HepG2 (cell line): ENCODE results near the gene ZNF248. TPM values are rescaled to one million over a fixed set of nuclear protein-coding genes. Genes with fewer than 3 reads are reported as not detected.

Experiments
- AGO2 ChIP-seq: fragments of 200-400 bp; formaldehyde crosslinking; optimal IDR thresholded peaks from 2 replicates; pipeline ENCODE3; 2017; ENCODE audit warnings: mild to moderate bottlenecking, low read depth, low read length, moderate library complexity
- BORCS8-MEF2B ChIP-seq: sonication (generic); formaldehyde crosslinking; IDR thresholded peaks from 2 replicates; pipeline ENCODE4 v1.8.0; 2022; ENCODE audit warnings: mild to moderate bottlenecking, missing genetic modification reagents
- CREB1 ChIP-seq, 2 experiments: fragments of 450-650 bp in 1 of 2; IDR thresholded peaks; 2 replicates each; pipeline ENCODE4 v1.6.1; 2016 to 2017; ENCODE audit warnings: control low read depth in 1 of 2, mild to moderate bottlenecking in 1 of 2, missing compliant biosample characterization in 1 of 2, missing genetic modification characterization in 1 of 2
- FOXO4 ChIP-seq: sonication (generic); formaldehyde crosslinking; conservative IDR thresholded peaks from 2 replicates; pipeline ENCODE4 v1.8.1; 2023; ENCODE audit warnings: missing genetic modification reagents
- GLI4 ChIP-seq: sonication (generic); formaldehyde crosslinking; IDR thresholded peaks from 2 replicates; pipeline ENCODE4 v1.5.1; 2020; ENCODE audit warnings: missing genetic modification reagents, mild to moderate bottlenecking, moderate library complexity, borderline replicate concordance
- HDAC2 ChIP-seq: sonication (generic); formaldehyde crosslinking; IDR thresholded peaks from 2 replicates; pipeline ENCODE4 v1.4.0; 2020; ENCODE audit warnings: missing genetic modification reagents
- HDAC6 ChIP-seq: fragments of 200-600 bp; sonication (generic); IDR thresholded peaks from 2 replicates; pipeline ENCODE4 v1.7.0; 2017; ENCODE audit warnings: mild to moderate bottlenecking, antibody characterized with exemption, low read length, low read depth
- HNRNPUL1 ChIP-seq: fragments of 200-400 bp; formaldehyde crosslinking; IDR thresholded peaks from 2 replicates; pipeline ENCODE4 v1.6.1; 2017; ENCODE audit warnings: low read depth, mild to moderate bottlenecking, low read length, moderate library complexity
- MYC ChIP-seq: sonication (generic); formaldehyde crosslinking; IDR thresholded peaks from 2 replicates; pipeline ENCODE4 v1.9.0; 2021; ENCODE audit warnings: missing genetic modification reagents, borderline replicate concordance
- NPAS2 ChIP-seq: sonication (generic); formaldehyde crosslinking; IDR thresholded peaks from 2 replicates; pipeline ENCODE4 v1.8.0; 2022; ENCODE audit warnings: mild to moderate bottlenecking, missing genetic modification reagents, borderline replicate concordance
- SALL2 ChIP-seq: sonication (generic); formaldehyde crosslinking; IDR thresholded peaks from 2 replicates; pipeline ENCODE4 v1.8.1; 2023; ENCODE audit warnings: mild to moderate bottlenecking, missing genetic modification reagents, inconsistent platforms
- WIZ ChIP-seq: sonication (generic); formaldehyde crosslinking; IDR thresholded peaks from 2 replicates; pipeline ENCODE4 v1.5.1; 2020; ENCODE audit warnings: mild to moderate bottlenecking, missing genetic modification reagents
- ZBTB46 ChIP-seq: sonication (generic); formaldehyde crosslinking; IDR thresholded peaks from 2 replicates; pipeline ENCODE4 v1.4.0; 2020; ENCODE audit warnings: mild to moderate bottlenecking, missing genetic modification reagents, borderline replicate concordance
- ZIK1 ChIP-seq: sonication (generic); formaldehyde crosslinking; IDR thresholded peaks from 2 replicates; pipeline ENCODE4 v1.5.0; 2020; ENCODE audit warnings: mild to moderate bottlenecking, low read depth, missing genetic modification reagents, borderline replicate concordance
- ZNF124 ChIP-seq: sonication (generic); formaldehyde crosslinking; IDR thresholded peaks from 2 replicates; pipeline ENCODE4 v1.4.0; 2020; ENCODE audit warnings: missing genetic modification reagents
- ZNF547 ChIP-seq: sonication (generic); formaldehyde crosslinking; IDR thresholded peaks from 2 replicates; pipeline ENCODE4 v1.5.1; 2020; ENCODE audit warnings: mild to moderate bottlenecking, missing genetic modification reagents
- ZNF562 ChIP-seq: sonication (generic); formaldehyde crosslinking; IDR thresholded peaks from 2 replicates; pipeline ENCODE4 v1.8.0; 2022; ENCODE audit warnings: missing genetic modification reagents, borderline replicate concordance
- ZNF609 ChIP-seq: sonication (generic); formaldehyde crosslinking; IDR thresholded peaks from 2 replicates; pipeline ENCODE4 v1.4.0; 2020; ENCODE audit warnings: mild to moderate bottlenecking, missing genetic modification reagents, borderline replicate concordance
- ZNF792 ChIP-seq: IDR thresholded peaks from 2 replicates; pipeline ENCODE4 v1.6.1; 2016
- polyA plus RNA-seq, 8 experiments: library from polyadenylated mRNA; depleted of rRNA in 3 of 8; stranded (reverse) in 7 of 8; unstranded in 1 of 8; fragments of >200 nt; fragmentation: Illumina TruSeq in 4 of 8; extraction: Trizol in 4 of 8; gene quantifications; 2 replicates each; pipeline versions ENCODE4 v1.2.1 to v1.2.3, GENCODE V29; 2011 to 2016; ENCODE audit warnings: low read depth in 4 of 8, missing spikeins in 1 of 8, mixed read lengths in 1 of 8; ENCODE audit not compliant: insufficient read depth in 1 of 8
- total RNA-seq, 5 experiments: library from RNA; depleted of rRNA; stranded (reverse); fragments of >200 nt; fragmentation: Illumina TruSeq; extraction: Trizol; gene quantifications; 2 replicates each; pipeline ENCODE4 v1.2.3, GENCODE V29; 2016; ENCODE audit warnings: low read depth in 1 of 5
- TF ChIP-seq, protein P1 (sequence below): sonication (generic); formaldehyde crosslinking; IDR thresholded peaks from 2 replicates; pipeline ENCODE4 v1.5.0; 2020; ENCODE audit warnings: missing genetic modification reagents, mild to moderate bottlenecking, borderline replicate concordance

Gene ZNF248
- total and polyA plus RNA-seq, 2 of the 13 experiments (the other 11 are each of a cell fraction or from before 2014, with no cell fraction given), result 12.8 to 13.3 TPM

DNA sequence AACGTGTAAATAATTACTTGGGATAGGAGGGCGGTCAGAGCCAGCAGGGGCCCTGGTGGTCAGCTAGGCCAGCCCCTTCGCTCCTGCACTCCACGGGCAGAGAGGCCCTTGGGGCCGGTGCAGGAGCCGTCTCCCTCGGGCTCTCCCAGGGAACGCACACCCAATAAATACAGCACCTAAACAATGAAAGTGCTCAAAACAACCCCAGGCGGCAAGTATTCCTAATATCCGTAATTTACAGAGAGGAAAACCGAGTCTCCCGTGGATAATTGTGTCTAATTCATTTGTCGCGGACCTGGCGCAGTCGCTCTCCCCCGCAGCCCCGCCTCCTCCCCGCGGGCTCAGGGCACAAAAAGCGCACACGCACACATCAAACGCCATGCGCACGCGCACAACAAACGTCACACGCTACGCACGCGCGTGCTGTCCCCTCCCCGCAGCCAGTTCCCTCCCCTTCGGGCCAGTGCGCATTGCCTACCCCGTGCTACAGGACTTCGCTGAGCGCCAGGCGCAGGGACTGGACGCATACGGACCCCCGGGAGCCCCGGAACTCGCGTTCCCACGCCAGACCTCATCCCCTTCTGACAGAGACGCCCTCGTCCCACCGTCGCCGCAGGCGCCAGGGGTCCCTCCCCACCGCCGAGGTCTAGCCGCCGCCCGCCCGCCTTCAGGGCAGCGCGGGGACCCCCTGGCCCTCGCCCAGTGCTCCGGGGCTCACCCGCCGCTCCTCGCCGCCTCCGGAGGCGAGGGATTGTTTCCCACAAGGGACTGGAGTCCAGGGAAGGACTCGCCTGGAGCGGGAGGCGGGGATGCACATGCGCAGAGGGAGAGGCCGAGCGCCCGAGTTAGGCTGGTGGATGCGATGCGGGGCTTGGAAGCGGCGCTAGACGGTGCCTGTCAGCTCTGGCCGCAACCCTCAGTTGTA, at the start of gene ZNF248 (continued):
- TF ChIP-seq HDAC2 (CRISPR knock-in tag) (peak; percentile 68; the same call in 1 of the 2 replicates), GLI4 (peak; percentile 85; the same call in 1 of the 2 replicates), ZNF609 (CRISPR knock-in tag) (peak; percentile 61), ZBTB46 (CRISPR knock-in tag) (no peak), FOXO4 (CRISPR knock-in tag) (0 out of 2 replicates have a peak, but pooled peaks have one; percentile 81), HNRNPUL1 (no peak), NPAS2 (no peak), ZNF562 (CRISPR knock-in tag) (peak; percentile 57; the same call in 1 of the 2 replicates), ZNF547 (CRISPR knock-in tag) (peak; percentile 79; the same call in 1 of the 2 replicates), HDAC6 (no peak), ZNF124 (CRISPR knock-in tag) (no peak), SALL2 (CRISPR knock-in tag) (peak; percentile 98), AGO2 (peak; percentile 96), WIZ (CRISPR knock-in tag) (peak; percentile 60; the same call in 1 of the 2 replicates), MYC (CRISPR knock-in tag) (peak; percentile 93), ZNF792 (CRISPR knock-in tag) (peak; percentile 89; the same call in 1 of the 2 replicates), BORCS8-MEF2B (CRISPR knock-in tag) (peak; percentile 95), CREB1 (IDR thresholded peaks at IDR 0.05) (peak; percentile 83), CREB1 (CRISPR knock-in tag; IDR thresholded peaks at IDR 0.05) (peak; percentile 83), ZIK1 (peak; percentile 78; the same call in 1 of the 2 replicates)
- TF ChIP-seq, protein P1, sequence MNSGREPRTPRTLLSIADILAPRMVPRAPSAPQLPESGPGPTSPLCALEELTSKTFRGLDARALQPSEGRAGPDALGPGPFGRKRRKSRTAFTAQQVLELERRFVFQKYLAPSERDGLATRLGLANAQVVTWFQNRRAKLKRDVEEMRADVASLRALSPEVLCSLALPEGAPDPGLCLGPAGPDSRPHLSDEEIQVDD, result peak; percentile 88; the same call in 1 of the 2 replicates
